Measurements from ENCODE around the gene ZNF444. TPM values are rescaled to one million over a fixed set of nuclear protein-coding genes. Genes with fewer than 3 reads are reported as not detected.
A peak's percentile ranks its signal among the peaks of the same experiment; 100 is the strongest.

Gene ZNF444
- polyA plus RNA-seq, 1 donor (not counting 4 experiments of a cell fraction or from before 2014, with no cell fraction given): 9.1 TPM

DNA sequence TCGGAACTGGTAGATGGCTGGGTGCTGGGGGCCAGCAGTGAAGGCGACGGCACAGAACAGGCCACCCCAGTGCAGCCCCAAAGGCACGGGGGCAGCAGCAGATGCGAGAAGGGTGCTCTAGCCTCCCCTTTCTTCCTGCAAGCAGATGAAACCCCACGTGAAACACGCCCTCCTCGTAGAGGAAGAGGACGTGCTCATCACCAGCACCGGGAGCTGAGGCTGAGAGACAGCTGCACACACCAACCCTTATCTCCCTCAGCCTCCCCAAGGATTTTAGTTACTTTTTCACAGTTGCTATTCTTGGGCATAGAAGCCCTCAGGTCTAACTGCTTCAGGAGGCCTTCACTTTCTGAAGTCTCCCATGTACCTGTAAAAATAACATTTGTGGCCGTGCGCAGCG is 31.9 kb upstream of the ZNF444 start:
- Histone ChIP-seq H3K27ac (ENCODE audit: control insufficient read depth, insufficient read depth, low read length) (no peak overlapping the region), H3K9me1 (ENCODE audit: control insufficient read depth, extremely low read depth, insufficient read depth, low read length) (no peaks in the 10 kb centered on the region), H3K9me3 (ENCODE audit: control insufficient read depth, low read depth, low read length) (no peaks in the 10 kb centered on the region), H3K4me2 (ENCODE audit: control insufficient read depth, extremely low read depth, insufficient read depth, low read depth, low read length) (peak overlapping the region; percentile 17), H3K79me2 (ENCODE audit: control insufficient read depth, insufficient read depth, low read length) (peaks cover 94% of the 10 kb centered on the region), H3K9ac (ENCODE audit: control insufficient read depth, extremely low read depth, insufficient read depth, low read length) (no peak overlapping the region), H3K4me1 (ENCODE audit: control insufficient read depth, extremely low read depth, insufficient read depth, low read length) (peaks cover 15% of the 10 kb centered on the region), H3K4me3 (ENCODE audit: control insufficient read depth in 2 of 3, extremely low read depth in 1 of 3, insufficient read depth in 2 of 3, low read depth in 1 of 3, low read length in 3 of 3) (no peak overlapping the region), H3K27me3 (ENCODE audit: control insufficient read depth, extremely low read depth, insufficient read depth, low read length) (no peaks in the 10 kb centered on the region), H4K20me1 (ENCODE audit: control insufficient read depth, extremely low read depth, insufficient read depth, low read length) (peaks cover 38% of the 10 kb centered on the region), H3K36me3 (ENCODE audit: control insufficient read depth in 2 of 2, extremely low read depth in 1 of 2, insufficient read depth in 2 of 2, low read length in 2 of 2) (peaks cover 8% of the 10 kb centered on the region in 2 experiments), H2AFZ (ENCODE audit: control insufficient read depth, low read length) (no peak overlapping the region)
- TF ChIP-seq, protein P1, sequence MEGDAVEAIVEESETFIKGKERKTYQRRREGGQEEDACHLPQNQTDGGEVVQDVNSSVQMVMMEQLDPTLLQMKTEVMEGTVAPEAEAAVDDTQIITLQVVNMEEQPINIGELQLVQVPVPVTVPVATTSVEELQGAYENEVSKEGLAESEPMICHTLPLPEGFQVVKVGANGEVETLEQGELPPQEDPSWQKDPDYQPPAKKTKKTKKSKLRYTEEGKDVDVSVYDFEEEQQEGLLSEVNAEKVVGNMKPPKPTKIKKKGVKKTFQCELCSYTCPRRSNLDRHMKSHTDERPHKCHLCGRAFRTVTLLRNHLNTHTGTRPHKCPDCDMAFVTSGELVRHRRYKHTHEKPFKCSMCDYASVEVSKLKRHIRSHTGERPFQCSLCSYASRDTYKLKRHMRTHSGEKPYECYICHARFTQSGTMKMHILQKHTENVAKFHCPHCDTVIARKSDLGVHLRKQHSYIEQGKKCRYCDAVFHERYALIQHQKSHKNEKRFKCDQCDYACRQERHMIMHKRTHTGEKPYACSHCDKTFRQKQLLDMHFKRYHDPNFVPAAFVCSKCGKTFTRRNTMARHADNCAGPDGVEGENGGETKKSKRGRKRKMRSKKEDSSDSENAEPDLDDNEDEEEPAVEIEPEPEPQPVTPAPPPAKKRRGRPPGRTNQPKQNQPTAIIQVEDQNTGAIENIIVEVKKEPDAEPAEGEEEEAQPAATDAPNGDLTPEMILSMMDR (optimal IDR thresholded peaks at IDR 0.05 in 1 of 3, IDR thresholded peaks at IDR 0.05 in 1 of 3, conservative IDR thresholded peaks at IDR 0.05 in 1 of 3; ENCODE audit: extremely low read depth in 1 of 3, insufficient read depth in 2 of 3, low read length in 3 of 3): no peak
- TF ChIP-seq EZH2 (IDR thresholded peaks at IDR 0.05; ENCODE audit: low read length): no peak
- FAIRE-seq (no peak), DNase-seq (ENCODE audit: low read depth, low spot score) (no peak)
- dilution Hi-C loops (cut with MboI; ENCODE audit: extremely low pct_ligation_motif_present, low sequenced_read_pairs): no loop called here

DNA sequence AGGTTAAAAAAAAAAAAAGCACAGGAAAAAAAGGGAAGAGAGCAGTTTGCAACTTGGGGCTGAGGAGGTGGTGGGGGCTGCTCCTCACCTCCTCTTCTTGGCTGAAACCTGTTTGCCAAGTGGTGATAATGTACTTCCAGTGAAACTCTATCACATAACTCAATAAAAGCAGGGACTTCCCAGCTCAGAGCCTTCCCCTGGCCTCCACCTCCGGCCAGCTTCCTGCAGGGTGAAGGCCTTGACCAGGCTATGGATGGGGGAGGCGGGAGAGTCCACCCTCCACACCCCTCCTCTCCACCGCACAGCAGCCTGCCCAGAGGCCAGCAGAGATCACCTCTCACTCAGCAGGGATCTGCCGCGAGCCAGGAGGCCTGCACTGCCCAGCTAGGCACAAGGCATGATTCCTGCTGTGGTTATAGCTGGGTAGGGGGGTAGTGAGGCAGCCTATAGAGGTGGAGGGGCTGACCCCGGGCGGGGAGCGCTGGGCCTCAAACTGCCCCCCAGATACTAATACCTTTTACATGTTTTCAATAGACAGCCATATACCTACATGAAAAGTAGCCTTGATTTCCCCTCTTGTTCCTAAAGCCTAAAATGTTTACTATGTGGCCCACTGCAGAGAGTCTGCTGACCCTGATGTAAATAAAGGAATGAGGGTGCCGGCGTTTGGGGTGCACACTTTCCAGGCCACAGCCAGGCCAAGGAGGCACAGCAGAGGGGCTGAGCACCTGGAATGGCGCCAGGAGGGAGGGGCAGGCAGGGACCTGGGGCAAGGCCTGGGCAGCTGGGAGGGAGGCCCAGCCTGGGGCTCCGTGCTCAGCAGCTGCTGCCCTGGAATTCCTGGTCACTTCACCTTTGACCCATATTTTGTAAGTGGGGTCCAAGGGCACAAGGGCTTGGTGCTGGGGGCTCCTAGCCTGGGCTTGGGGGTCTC is 30.3 kb upstream of the ZNF444 start:
- no peak overlapping the region for H3K27ac ChIP-seq (ENCODE audit: control insufficient read depth, insufficient read depth, low read length)
- no peak for DNase-seq (ENCODE audit: low read depth, low spot score)
- no peak overlapping the region for H3K4me2 ChIP-seq (ENCODE audit: control insufficient read depth, extremely low read depth, insufficient read depth, low read depth, low read length)
- dilution Hi-C loops (cut with MboI; ENCODE audit: extremely low pct_ligation_motif_present, low sequenced_read_pairs): no loop called here
- H3K9me1 ChIP-seq (ENCODE audit: control insufficient read depth, extremely low read depth, insufficient read depth, low read length): no peaks in the 10 kb centered on the region
- peaks cover 94% of the 10 kb centered on the region for H3K79me2 ChIP-seq (ENCODE audit: control insufficient read depth, insufficient read depth, low read length)
- no peak for FAIRE-seq
- H3K9me3 ChIP-seq (ENCODE audit: control insufficient read depth, low read depth, low read length): no peaks in the 10 kb centered on the region
- H2AFZ ChIP-seq (ENCODE audit: control insufficient read depth, low read length): no peak overlapping the region
- peaks cover 10 to 12% of the 10 kb centered on the region in 2 experiments for H3K36me3 ChIP-seq (ENCODE audit: control insufficient read depth in 2 of 2, extremely low read depth in 1 of 2, insufficient read depth in 2 of 2, low read length in 2 of 2)
- H3K4me3 ChIP-seq (ENCODE audit: control insufficient read depth in 2 of 3, extremely low read depth in 1 of 3, insufficient read depth in 2 of 3, low read depth in 1 of 3, low read length in 3 of 3): no peak overlapping the region
- no peak overlapping the region for H3K9ac ChIP-seq (ENCODE audit: control insufficient read depth, extremely low read depth, insufficient read depth, low read length)
- H3K27me3 ChIP-seq (ENCODE audit: control insufficient read depth, extremely low read depth, insufficient read depth, low read length): no peaks in the 10 kb centered on the region
- TF ChIP-seq EZH2 (IDR thresholded peaks at IDR 0.05; ENCODE audit: low read length): no peak
- TF ChIP-seq, protein P1 (optimal IDR thresholded peaks at IDR 0.05 in 1 of 3, IDR thresholded peaks at IDR 0.05 in 1 of 3, conservative IDR thresholded peaks at IDR 0.05 in 1 of 3; ENCODE audit: extremely low read depth in 1 of 3, insufficient read depth in 2 of 3, low read length in 3 of 3): no peak
- peaks cover 12% of the 10 kb centered on the region for H3K4me1 ChIP-seq (ENCODE audit: control insufficient read depth, extremely low read depth, insufficient read depth, low read length)
- peaks cover 32% of the 10 kb centered on the region for H4K20me1 ChIP-seq (ENCODE audit: control insufficient read depth, extremely low read depth, insufficient read depth, low read length)

Data from keratinocyte (primary cell).